Caco-2 (cell line): Measurements from ENCODE around the gene TMEM132D. TPM values are rescaled to one million over a fixed set of nuclear protein-coding genes. Genes with fewer than 3 reads are reported as not detected.

Experiments
- BruUV-seq: library from RNA; stranded (reverse); fragments of 400-500 nt; replicated peaks from 2 replicates; lab custom pipeline; 2021; lab: Mats Ljungman, UMichigan
- CTCF ChIA-PET: fragments of 300-600 bp; sonication (Branson Sonifier 250); formaldehyde crosslinking; loops from one replicate; lab custom pipeline; 2022; ENCODE audit warnings: antibody characterized with exemption; lab: Charles Lee
- POLR2A ChIA-PET: fragments of 300-600 bp; sonication (Branson Sonifier 250); formaldehyde crosslinking; loops from one replicate; lab custom pipeline; 2022; ENCODE audit warnings: antibody characterized with exemption; lab: Charles Lee
- DNase-seq, 2 experiments: peaks; one replicate each; pipeline versions ENCODE4 v3.0.0 to v3.0.0-alpha.2; 2020 to 2022
- H3K27me3 ChIP-seq: replicated peaks from 2 replicates; pipeline ENCODE4 v1.6.0; 2011; ENCODE audit warnings: low read length; ENCODE audit not compliant: control insufficient read depth, insufficient read depth
- H3K36me3 ChIP-seq: 2 replicates; pipeline ENCODE4 v1.5.1; 2011; ENCODE audit warnings: low read length; ENCODE audit not compliant: control insufficient read depth, insufficient read depth
- H3K4me1 ChIP-seq: fragments of 250-450 bp; sonication (Bioruptor Pico); 2 replicates; pipeline ENCODE4 v1.5.1; 2020; ENCODE audit warnings: mild to moderate bottlenecking
- H3K4me3 ChIP-seq: 2 replicates; pipeline ENCODE4 v1.5.1; 2011; ENCODE audit warnings: low read depth, mild to moderate bottlenecking, control low read depth, low read length
- H3K9me3 ChIP-seq: fragments of 250-450 bp; sonication (Bioruptor Pico); 2 replicates; pipeline ENCODE4 v1.5.1; 2020; ENCODE audit warnings: mild to moderate bottlenecking, moderate library complexity
- H3K27ac Mint-ChIP-seq: one replicate; pipeline ENCODE4 v1.8.0; 2022; ENCODE audit warnings: mixed read lengths; ENCODE audit not compliant: unreplicated experiment
- H3K27me3 Mint-ChIP-seq: one replicate; pipeline ENCODE4 v1.8.0; 2022; ENCODE audit warnings: mixed read lengths; ENCODE audit not compliant: insufficient read depth, unreplicated experiment
- H3K36me3 Mint-ChIP-seq: one replicate; pipeline ENCODE4 v1.8.0; 2022; ENCODE audit warnings: mild to moderate bottlenecking, mixed read lengths; ENCODE audit not compliant: insufficient read depth, unreplicated experiment
- H3K4me1 Mint-ChIP-seq: one replicate; pipeline ENCODE4 v1.8.0; 2022; ENCODE audit warnings: low read depth, mixed read lengths; ENCODE audit not compliant: unreplicated experiment
- H3K4me3 Mint-ChIP-seq: one replicate; pipeline ENCODE4 v1.8.0; 2022; ENCODE audit warnings: mild to moderate bottlenecking, moderate library complexity, mixed read lengths; ENCODE audit not compliant: unreplicated experiment
- H3K9me3 Mint-ChIP-seq: one replicate; pipeline ENCODE4 v1.8.0; 2022; ENCODE audit warnings: mixed read lengths; ENCODE audit not compliant: unreplicated experiment
- CTCF ChIP-seq, 2 experiments: fragments of 200-600 bp in 1 of 2; IDR thresholded peaks; 1 replicate in 1 of 2; 2 replicates in 1 of 2; pipeline versions ENCODE4 v1.5.1 to v1.8.0; 2011 to 2022; ENCODE audit warnings: antibody characterized with exemption in 1 of 2, control low read depth in 1 of 2, inconsistent platforms in 1 of 2, low read depth in 1 of 2, low read length in 1 of 2, mild to moderate bottlenecking in 1 of 2, moderate library complexity in 1 of 2; ENCODE audit not compliant: insufficient read depth in 1 of 2, severe bottlenecking in 1 of 2, unreplicated experiment in 1 of 2
- intact Hi-C: fragments of 100-400 bp; cut with micrococcal nuclease; formaldehyde crosslinking; loops from one replicate; pipeline ENCODE4 v1.10.0; 2022; ENCODE audit not compliant: unreplicated experiment
- total RNA-seq: library from RNA; stranded (reverse); gene quantifications from 2 replicates; pipeline ENCODE4 v1.2.3, GENCODE V29; 2022

Gene TMEM132D
- total RNA-seq, 1 experiment from 2014 or later: not detected

- H3K9me3 Mint-ChIP-seq: peaks cover 29% of the 10 kb centered on the region
- CTCF ChIA-PET: no interaction called here
- BruUV-seq: no TSS peak
Observed at GRCh38 chr12:129877411-129877810, 26.4 kb downstream of the TMEM132D start.

GRCh38 chr12:129873833-129874208 lies 30.0 kb downstream of the TMEM132D start:
- Histone ChIP-seq H3K4me3 (no peak overlapping the region), H3K9me3 (no peaks in the 10 kb centered on the region), H3K36me3 (no peaks in the 10 kb centered on the region), H3K4me1 (no peaks in the 10 kb centered on the region), H3K27me3 (no peaks in the 10 kb centered on the region)
- DNase-seq: no peak
- intact Hi-C loops: no loop called here
- ChIA-PET CTCF (no interaction called here), POLR2A (no interaction called here)
- no peaks in the 10 kb centered on the region for H3K4me1 Mint-ChIP-seq
- peaks cover 19% of the 10 kb centered on the region for H3K9me3 Mint-ChIP-seq
- TF ChIP-seq CTCF (IDR thresholded peaks at IDR 0.05; ENCODE audit: insufficient read depth in 1 of 2, low read depth in 1 of 2, low read length in 1 of 2, severe bottlenecking in 1 of 2, unreplicated experiment in 1 of 2): no peak
- H3K27ac Mint-ChIP-seq: no peak overlapping the region
- H3K36me3 Mint-ChIP-seq: no peaks in the 10 kb centered on the region
- no TSS peak for BruUV-seq
- peaks cover 6% of the 10 kb centered on the region for H3K27me3 Mint-ChIP-seq
- H3K4me3 Mint-ChIP-seq: no peak overlapping the region

More at GRCh38 chr12:129877411-129877810, 26.4 kb downstream of the TMEM132D start:
- H3K4me3 ChIP-seq: no peak overlapping the region
- no peak overlapping the region for H3K4me3 Mint-ChIP-seq
- no peak for TF ChIP-seq CTCF (IDR thresholded peaks at IDR 0.05; ENCODE audit: insufficient read depth in 1 of 2, low read depth in 1 of 2, low read length in 1 of 2, severe bottlenecking in 1 of 2, unreplicated experiment in 1 of 2)
- DNase-seq: no peak
- H3K27ac Mint-ChIP-seq: no peak overlapping the region
- no peaks in the 10 kb centered on the region for H3K36me3 ChIP-seq
- no peaks in the 10 kb centered on the region for H3K27me3 ChIP-seq
- no peaks in the 10 kb centered on the region for H3K4me1 Mint-ChIP-seq
- intact Hi-C loops: no loop called here
- no peaks in the 10 kb centered on the region for H3K4me1 ChIP-seq
- POLR2A ChIA-PET: no interaction called here
- H3K9me3 ChIP-seq: no peaks in the 10 kb centered on the region
- H3K36me3 Mint-ChIP-seq: no peaks in the 10 kb centered on the region
- H3K27me3 Mint-ChIP-seq: peaks cover 10% of the 10 kb centered on the region

GRCh38 chr12:129873111-129873832 lies 30.6 kb downstream of the TMEM132D start:
- CTCF ChIA-PET: no interaction called here
- H3K27ac Mint-ChIP-seq: no peak overlapping the region

More at GRCh38 chr12:129873111-129873832, 30.6 kb downstream of the TMEM132D start:
- H3K9me3 Mint-ChIP-seq: peaks cover 19% of the 10 kb centered on the region
- no peak overlapping the region for H3K4me3 Mint-ChIP-seq
- Histone ChIP-seq H3K27me3 (no peaks in the 10 kb centered on the region), H3K9me3 (no peaks in the 10 kb centered on the region), H3K4me1 (no peaks in the 10 kb centered on the region), H3K36me3 (no peaks in the 10 kb centered on the region), H3K4me3 (no peak overlapping the region)
- intact Hi-C loops: no loop called here
- H3K27me3 Mint-ChIP-seq: peaks cover 6% of the 10 kb centered on the region
- H3K4me1 Mint-ChIP-seq: no peaks in the 10 kb centered on the region
- POLR2A ChIA-PET: no interaction called here
- no peak for DNase-seq
- H3K36me3 Mint-ChIP-seq: no peaks in the 10 kb centered on the region
- TF ChIP-seq CTCF (IDR thresholded peaks at IDR 0.05; ENCODE audit: insufficient read depth in 1 of 2, low read depth in 1 of 2, low read length in 1 of 2, severe bottlenecking in 1 of 2, unreplicated experiment in 1 of 2): no peak
- BruUV-seq: no TSS peak
